ENCODE measurements around the gene OTUD6A. TPM values are rescaled to one million over a fixed set of nuclear protein-coding genes. Genes with fewer than 3 reads are reported as not detected.

OTUD6A gene
- total RNA-seq, 3 donors from 2014 or later = not detected

GRCh38 chrX:70046978-70047377 is 15.3 kb upstream of the OTUD6A start:
- Histone ChIP-seq H3K9me3 (no peaks in the 10 kb centered on the region), H3K4me1 (no peaks in the 10 kb centered on the region), H3K36me3 (no peaks in the 10 kb centered on the region), H3K4me3 (no peak overlapping the region), H3K27ac (no peak overlapping the region), H3K27me3 (peaks cover 0 to 47% of the 10 kb centered on the region in 2 donors)
- TF ChIP-seq CTCF (IDR thresholded peaks at IDR 0.05) (no peak), POLR2A (IDR thresholded peaks at IDR 0.05) (no peak), POLR2AphosphoS5 (IDR thresholded peaks at IDR 0.05) (no peak)
- intact Hi-C loops (cut with DNase I; ENCODE audit: low total_unique reads) = no loop called here
- no peak for DNase-seq (ENCODE audit: low spot score in 2 of 2)

- Histone ChIP-seq H3K9me3 (no peaks in the 10 kb centered on the region), H3K36me3 (no peaks in the 10 kb centered on the region), H3K27ac (no peak overlapping the region), H3K27me3 (peaks cover 0 to 51% of the 10 kb centered on the region in 2 donors), H3K4me1 (no peaks in the 10 kb centered on the region), H3K4me3 (no peak overlapping the region)
- intact Hi-C loops (cut with DNase I; ENCODE audit: low total_unique reads) = no loop called here
- no peak for DNase-seq (ENCODE audit: low spot score in 2 of 2)
- TF ChIP-seq POLR2AphosphoS5 (IDR thresholded peaks at IDR 0.05) = no peak
- TF ChIP-seq POLR2A (IDR thresholded peaks at IDR 0.05) = no peak
- no peak for TF ChIP-seq CTCF (IDR thresholded peaks at IDR 0.05)
Measured at GRCh38 chrX:70049406-70049805, 12.9 kb upstream of the OTUD6A start.

- Histone ChIP-seq H3K9me3 (no peaks in the 10 kb centered on the region), H3K27me3 (peaks cover 0 to 53% of the 10 kb centered on the region in 2 donors), H3K36me3 (no peaks in the 10 kb centered on the region), H3K27ac (no peak within 1 kb of the TSS), H3K4me1 (no peaks in the 10 kb centered on the region), H3K4me3 (no peak within 1 kb of the TSS)
- no peak for DNase-seq (ENCODE audit: low spot score in 2 of 2)
- no peak for TF ChIP-seq POLR2AphosphoS5 (IDR thresholded peaks at IDR 0.05)
- TF ChIP-seq POLR2A (IDR thresholded peaks at IDR 0.05) = no peak
- TF ChIP-seq CTCF (IDR thresholded peaks at IDR 0.05) = no peak
- intact Hi-C loops (cut with DNase I; ENCODE audit: low total_unique reads) = no loop called here
Measured at GRCh38 chrX:70049925-70050324, 12.3 kb upstream of the OTUD6A start, which contains the start of gene AWAT2. Gene AWAT2 (minus strand): TSS chrX:70049938. CDS start chrX:70049932, 6 bp downstream.

GRCh38 chrX:70052895-70053615 is 9.2 kb upstream of the OTUD6A start:
- Histone ChIP-seq H3K4me3 (no peak overlapping the region), H3K9me3 (no peaks in the 10 kb centered on the region), H3K27ac (no peak overlapping the region), H3K27me3 (peaks cover 0 to 61% of the 10 kb centered on the region in 2 donors), H3K4me1 (no peaks in the 10 kb centered on the region), H3K36me3 (no peaks in the 10 kb centered on the region)
- no peak for DNase-seq (ENCODE audit: low spot score in 2 of 2)
- intact Hi-C loops (cut with DNase I; ENCODE audit: low total_unique reads) = no loop called here
- no peak for TF ChIP-seq POLR2A (IDR thresholded peaks at IDR 0.05)
- no peak for TF ChIP-seq POLR2AphosphoS5 (IDR thresholded peaks at IDR 0.05)
- TF ChIP-seq CTCF (IDR thresholded peaks at IDR 0.05) = no peak

- intact Hi-C loops (cut with DNase I; ENCODE audit: low total_unique reads) = no loop called here
- Histone ChIP-seq H3K9me3 (no peaks in the 10 kb centered on the region), H3K36me3 (no peaks in the 10 kb centered on the region), H3K4me3 (no peak overlapping the region), H3K27ac (no peak overlapping the region), H3K27me3 (peaks cover 0 to 51% of the 10 kb centered on the region in 2 donors), H3K4me1 (no peaks in the 10 kb centered on the region)
- no peak for DNase-seq (ENCODE audit: low spot score in 2 of 2)
- TF ChIP-seq CTCF (IDR thresholded peaks at IDR 0.05) (no peak), POLR2AphosphoS5 (IDR thresholded peaks at IDR 0.05) (no peak), POLR2A (IDR thresholded peaks at IDR 0.05) (no peak)
Measured at GRCh38 chrX:70054391-70054790, 7.9 kb upstream of the OTUD6A start.

Data from breast epithelium (tissue), 4 donors.